Measurements from ENCODE around the gene DNAH1.

Gene DNAH1

DNA sequence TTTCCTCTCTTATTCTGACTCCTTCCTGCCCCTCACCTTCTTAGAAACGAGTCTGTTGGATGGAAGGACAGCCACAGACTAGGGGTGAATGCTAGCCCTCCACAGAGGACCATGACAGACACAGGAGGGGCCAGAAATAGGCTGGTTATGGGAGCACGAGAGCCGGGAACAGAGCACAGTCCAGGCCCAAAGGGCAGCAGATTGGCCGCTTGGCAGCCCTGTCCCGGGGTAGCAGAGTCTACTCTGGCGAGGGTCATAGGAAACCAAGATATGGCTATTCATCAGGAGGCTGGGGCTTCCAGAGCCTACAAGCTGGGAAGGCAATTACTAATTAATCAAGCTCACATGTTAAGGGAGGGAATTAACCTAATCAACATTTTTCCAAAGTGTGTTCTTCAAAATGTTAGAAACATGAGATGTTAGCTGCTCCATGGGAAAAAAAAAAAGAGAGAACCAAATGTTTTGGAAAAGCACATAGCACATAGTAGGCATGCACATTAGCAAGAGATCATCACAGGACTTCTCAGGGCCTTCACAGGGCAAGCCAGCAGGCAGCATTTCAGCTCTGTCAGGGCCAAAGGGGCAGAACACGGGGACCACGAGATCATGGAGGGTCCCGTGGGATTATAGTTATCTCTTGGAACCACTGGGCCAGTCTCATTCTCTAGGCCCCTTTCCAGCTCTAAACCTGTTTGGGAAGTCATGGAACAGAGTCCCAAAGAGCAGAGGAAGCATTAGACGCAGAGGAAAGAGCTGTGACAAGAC lies 115.5 kb downstream of the DNAH1 start:
- Histone ChIP-seq H3K9me3 (ENCODE audit: control insufficient read depth, insufficient read depth, low read length) (no peaks in the 10 kb centered on the region), H3K4me3 (ENCODE audit: low read depth, low read length) (no peak overlapping the region), H3K9ac (ENCODE audit: low read depth, low read length) (no peak overlapping the region), H3K36me3 (ENCODE audit: control insufficient read depth, insufficient read depth, low read length) (no peaks in the 10 kb centered on the region), H3K27me3 (ENCODE audit: control insufficient read depth, insufficient read depth, low read length) (no peaks in the 10 kb centered on the region), H3K4me1 (ENCODE audit: control insufficient read depth, insufficient read depth, low read length) (no peaks in the 10 kb centered on the region), H3K27ac (ENCODE audit: low read depth, low read length) (no peak overlapping the region)

DNA sequence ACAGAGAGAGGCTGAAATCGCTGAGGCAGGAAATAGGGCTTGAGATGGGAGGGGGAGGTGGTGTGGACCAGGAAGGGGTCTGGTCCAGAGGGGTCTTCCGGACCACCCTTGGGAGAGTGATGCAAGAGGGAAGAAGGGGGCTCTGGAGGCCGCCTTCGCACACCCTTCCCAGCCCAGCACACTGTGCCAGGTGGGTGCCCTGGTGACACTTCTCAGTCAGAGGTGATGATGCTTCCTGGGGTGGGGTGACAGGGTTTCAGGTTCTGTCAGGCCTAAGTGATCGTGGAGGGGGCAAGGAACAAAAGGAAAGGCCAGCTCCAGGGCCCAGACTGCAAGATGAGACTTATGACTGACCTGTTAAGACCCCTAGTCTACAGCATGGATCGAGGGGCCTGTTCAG lies 116.1 kb downstream of the DNAH1 start:
- Histone ChIP-seq H3K27ac (ENCODE audit: low read depth, low read length) (no peak overlapping the region), H3K36me3 (ENCODE audit: control insufficient read depth, insufficient read depth, low read length) (no peaks in the 10 kb centered on the region), H3K9me3 (ENCODE audit: control insufficient read depth, insufficient read depth, low read length) (no peaks in the 10 kb centered on the region), H3K4me1 (ENCODE audit: control insufficient read depth, insufficient read depth, low read length) (no peaks in the 10 kb centered on the region), H3K4me3 (ENCODE audit: low read depth, low read length) (no peak overlapping the region), H3K27me3 (ENCODE audit: control insufficient read depth, insufficient read depth, low read length) (no peaks in the 10 kb centered on the region), H3K9ac (ENCODE audit: low read depth, low read length) (no peak overlapping the region)

DNA sequence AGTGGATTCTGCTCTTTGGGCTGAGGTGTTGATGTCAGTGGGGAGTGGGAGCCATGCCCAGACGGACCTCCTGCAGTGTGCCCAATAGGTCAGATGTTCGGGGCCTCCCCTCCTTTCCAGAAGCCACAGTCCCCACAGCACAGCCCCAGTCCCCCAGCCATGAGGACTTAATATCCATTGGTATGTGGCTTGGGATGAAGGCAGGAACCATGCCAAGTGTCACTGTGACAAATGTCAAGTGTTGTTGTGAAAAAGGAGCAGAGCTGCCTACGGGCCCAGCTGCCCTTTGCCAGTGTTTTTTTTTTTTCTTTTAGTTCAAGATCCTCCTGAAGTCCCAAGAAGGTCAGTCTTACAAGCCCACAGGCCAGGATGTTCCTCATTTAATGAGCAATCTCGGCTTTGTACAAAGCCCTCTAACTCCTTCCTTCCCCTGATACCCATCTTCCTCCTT lies 116.6 kb downstream of the DNAH1 start:
- Histone ChIP-seq H3K4me3 (ENCODE audit: low read depth, low read length) (no peak overlapping the region), H3K4me1 (ENCODE audit: control insufficient read depth, insufficient read depth, low read length) (no peaks in the 10 kb centered on the region), H3K27me3 (ENCODE audit: control insufficient read depth, insufficient read depth, low read length) (no peaks in the 10 kb centered on the region), H3K9ac (ENCODE audit: low read depth, low read length) (no peak overlapping the region), H3K36me3 (ENCODE audit: control insufficient read depth, insufficient read depth, low read length) (no peaks in the 10 kb centered on the region), H3K27ac (ENCODE audit: low read depth, low read length) (no peak overlapping the region), H3K9me3 (ENCODE audit: control insufficient read depth, insufficient read depth, low read length) (no peaks in the 10 kb centered on the region)

DNA sequence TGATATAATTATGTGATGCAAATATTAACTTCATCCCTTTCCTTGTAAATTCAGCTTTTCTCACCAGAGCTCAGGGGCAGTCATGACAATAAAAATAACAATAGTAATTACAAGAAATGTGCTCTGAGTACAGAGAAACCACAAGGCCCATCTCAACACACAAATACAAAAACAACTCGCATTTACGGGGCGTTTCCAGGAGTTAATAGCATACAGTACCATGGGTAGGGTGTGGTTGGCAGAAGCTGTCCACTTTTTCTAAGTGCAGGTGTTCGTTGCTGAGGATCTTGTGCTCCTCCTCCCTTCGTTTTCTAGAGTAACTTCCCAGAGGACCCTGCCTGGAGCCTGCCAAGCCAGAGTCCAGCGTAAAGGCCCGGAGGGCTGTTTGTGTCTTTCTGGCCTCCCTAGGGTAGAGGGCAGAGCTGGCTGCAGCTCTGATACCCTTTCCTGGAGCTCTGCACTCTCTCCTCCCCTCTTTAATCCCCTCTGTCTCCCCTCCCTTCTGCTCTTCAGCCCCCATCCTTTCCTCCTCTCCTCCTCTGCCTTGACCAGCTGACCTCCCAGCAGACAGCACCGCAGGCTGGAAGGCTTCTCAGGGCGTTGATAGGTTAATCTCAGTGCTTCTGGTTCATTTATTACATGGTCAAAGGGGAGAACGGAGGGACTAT lies 117.3 kb downstream of the DNAH1 start:
- H3K27me3 ChIP-seq (ENCODE audit: control insufficient read depth, insufficient read depth, low read length): no peaks in the 10 kb centered on the region
- no peaks in the 10 kb centered on the region for H3K4me1 ChIP-seq (ENCODE audit: control insufficient read depth, insufficient read depth, low read length)
- H3K4me3 ChIP-seq (ENCODE audit: low read depth, low read length): no peak overlapping the region
- no peaks in the 10 kb centered on the region for H3K9me3 ChIP-seq (ENCODE audit: control insufficient read depth, insufficient read depth, low read length)
- no peak overlapping the region for H3K27ac ChIP-seq (ENCODE audit: low read depth, low read length)
- no peaks in the 10 kb centered on the region for H3K36me3 ChIP-seq (ENCODE audit: control insufficient read depth, insufficient read depth, low read length)
- no peak overlapping the region for H3K9ac ChIP-seq (ENCODE audit: low read depth, low read length)

DNA sequence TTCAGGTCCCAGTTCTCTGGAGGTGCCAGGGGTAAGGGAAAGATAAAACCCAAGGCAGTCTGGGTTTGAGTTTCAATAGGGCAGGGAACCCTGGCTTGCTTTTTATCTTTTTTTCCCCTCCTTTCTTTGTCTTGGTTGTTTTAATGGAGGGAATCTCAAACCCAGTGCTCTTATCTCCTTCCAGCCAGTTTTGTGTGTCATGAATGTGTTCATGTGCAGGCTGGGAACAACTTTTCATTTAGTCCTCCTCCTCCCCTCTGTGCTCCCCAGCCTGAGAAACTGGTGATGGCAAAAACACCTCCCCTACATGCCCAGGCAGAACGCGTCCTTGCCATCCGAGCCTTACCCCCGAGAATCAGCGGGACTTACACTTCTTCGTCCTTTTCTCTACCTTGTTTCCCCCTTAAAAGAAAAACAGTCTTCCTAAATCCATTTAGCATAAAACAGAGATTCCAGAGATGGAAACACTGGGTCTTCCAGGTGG lies 117.9 kb downstream of the DNAH1 start:
- H3K27ac ChIP-seq (ENCODE audit: low read depth, low read length): no peak overlapping the region
- H3K9me3 ChIP-seq (ENCODE audit: control insufficient read depth, insufficient read depth, low read length): no peaks in the 10 kb centered on the region
- H3K4me1 ChIP-seq (ENCODE audit: control insufficient read depth, insufficient read depth, low read length): no peaks in the 10 kb centered on the region
- H3K36me3 ChIP-seq (ENCODE audit: control insufficient read depth, insufficient read depth, low read length): no peaks in the 10 kb centered on the region
- no peaks in the 10 kb centered on the region for H3K27me3 ChIP-seq (ENCODE audit: control insufficient read depth, insufficient read depth, low read length)
- H3K9ac ChIP-seq (ENCODE audit: low read depth, low read length): no peak overlapping the region
- no peak overlapping the region for H3K4me3 ChIP-seq (ENCODE audit: low read depth, low read length)

DNA sequence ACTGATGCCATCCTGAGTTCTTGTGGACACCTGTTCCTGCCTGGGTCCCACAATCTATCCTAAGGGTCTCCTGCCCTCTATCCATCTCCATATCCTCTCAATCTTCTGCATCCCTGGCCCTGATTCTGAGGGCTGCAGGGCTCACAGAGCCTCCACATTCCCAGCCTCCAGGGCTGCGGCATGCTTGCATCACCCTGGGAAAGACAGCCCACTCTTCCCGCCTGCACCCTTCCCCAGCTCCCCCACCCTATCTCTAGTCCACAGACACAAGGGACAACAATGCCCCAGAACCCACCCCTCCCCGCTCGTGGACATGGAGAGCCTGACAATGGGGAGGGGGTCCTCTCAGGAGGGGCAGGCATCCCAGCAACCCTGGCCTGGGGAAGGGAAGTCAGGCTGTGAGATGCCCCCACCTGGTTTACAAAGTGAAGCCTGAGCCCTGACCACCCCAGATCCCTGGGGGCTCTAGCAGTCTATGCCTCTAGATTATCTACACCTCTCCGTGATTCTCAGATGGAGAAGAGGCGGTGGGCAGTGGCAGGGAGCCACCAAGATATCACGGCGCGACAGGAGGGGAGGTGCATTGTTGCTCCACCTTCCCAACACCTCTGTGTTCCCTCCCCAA lies 118.5 kb downstream of the DNAH1 start:
- H3K9ac ChIP-seq (ENCODE audit: low read depth, low read length): no peak overlapping the region
- H3K4me1 ChIP-seq (ENCODE audit: control insufficient read depth, insufficient read depth, low read length): no peaks in the 10 kb centered on the region
- H3K36me3 ChIP-seq (ENCODE audit: control insufficient read depth, insufficient read depth, low read length): no peaks in the 10 kb centered on the region
- H3K27me3 ChIP-seq (ENCODE audit: control insufficient read depth, insufficient read depth, low read length): no peaks in the 10 kb centered on the region
- no peak overlapping the region for H3K4me3 ChIP-seq (ENCODE audit: low read depth, low read length)
- H3K27ac ChIP-seq (ENCODE audit: low read depth, low read length): no peak overlapping the region
- H3K9me3 ChIP-seq (ENCODE audit: control insufficient read depth, insufficient read depth, low read length): no peaks in the 10 kb centered on the region

DNA sequence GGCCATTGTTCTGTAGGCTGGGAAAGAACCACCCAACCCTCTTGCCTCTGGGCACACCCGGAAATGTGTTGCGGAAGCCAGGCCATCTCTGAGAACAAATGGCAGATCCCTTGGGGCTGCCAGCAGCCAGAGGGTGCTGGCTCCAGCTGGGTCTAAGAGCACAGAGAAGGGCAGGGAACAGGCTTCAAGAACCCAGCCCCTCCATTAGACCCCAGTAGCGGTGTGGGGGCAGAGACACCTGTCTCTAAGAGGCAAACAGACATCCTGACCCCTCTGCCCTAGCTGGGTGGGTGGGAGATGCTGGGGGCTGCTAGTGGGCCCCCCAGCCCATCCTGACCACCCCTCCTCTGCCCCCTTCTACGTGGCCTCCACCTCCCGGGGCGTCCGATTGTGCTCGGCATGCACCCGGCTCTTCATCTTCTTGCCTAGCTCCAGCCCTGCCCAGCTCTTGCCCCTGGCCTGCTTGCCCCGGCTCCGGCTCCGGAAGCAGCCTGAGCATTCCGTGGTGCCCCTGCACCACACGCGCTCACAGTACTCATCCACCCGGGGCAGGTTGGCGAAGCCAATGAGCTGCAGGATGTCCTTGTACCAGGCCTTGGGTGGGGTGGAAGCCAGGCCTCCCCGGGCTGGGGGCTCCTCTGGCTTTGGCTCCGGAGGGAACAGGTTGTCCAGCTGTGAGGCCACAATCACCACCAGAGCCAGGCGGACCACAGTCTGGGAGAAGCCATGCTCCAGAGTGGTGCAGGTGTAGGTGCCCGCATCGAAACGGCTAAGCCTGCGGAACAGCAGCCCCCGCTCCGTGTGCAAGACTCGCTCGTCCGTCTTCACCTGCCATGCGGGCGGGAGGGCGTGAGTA lies 119.4 kb downstream of the DNAH1 start:
- no peaks in the 10 kb centered on the region for H3K27me3 ChIP-seq (ENCODE audit: control insufficient read depth, insufficient read depth, low read length)
- H3K36me3 ChIP-seq (ENCODE audit: control insufficient read depth, insufficient read depth, low read length): no peaks in the 10 kb centered on the region
- H3K9me3 ChIP-seq (ENCODE audit: control insufficient read depth, insufficient read depth, low read length): no peaks in the 10 kb centered on the region
- no peaks in the 10 kb centered on the region for H3K4me1 ChIP-seq (ENCODE audit: control insufficient read depth, insufficient read depth, low read length)
- H3K4me3 ChIP-seq (ENCODE audit: low read depth, low read length): no peak overlapping the region
- H3K27ac ChIP-seq (ENCODE audit: low read depth, low read length): no peak overlapping the region
- no peak overlapping the region for H3K9ac ChIP-seq (ENCODE audit: low read depth, low read length)

DNA sequence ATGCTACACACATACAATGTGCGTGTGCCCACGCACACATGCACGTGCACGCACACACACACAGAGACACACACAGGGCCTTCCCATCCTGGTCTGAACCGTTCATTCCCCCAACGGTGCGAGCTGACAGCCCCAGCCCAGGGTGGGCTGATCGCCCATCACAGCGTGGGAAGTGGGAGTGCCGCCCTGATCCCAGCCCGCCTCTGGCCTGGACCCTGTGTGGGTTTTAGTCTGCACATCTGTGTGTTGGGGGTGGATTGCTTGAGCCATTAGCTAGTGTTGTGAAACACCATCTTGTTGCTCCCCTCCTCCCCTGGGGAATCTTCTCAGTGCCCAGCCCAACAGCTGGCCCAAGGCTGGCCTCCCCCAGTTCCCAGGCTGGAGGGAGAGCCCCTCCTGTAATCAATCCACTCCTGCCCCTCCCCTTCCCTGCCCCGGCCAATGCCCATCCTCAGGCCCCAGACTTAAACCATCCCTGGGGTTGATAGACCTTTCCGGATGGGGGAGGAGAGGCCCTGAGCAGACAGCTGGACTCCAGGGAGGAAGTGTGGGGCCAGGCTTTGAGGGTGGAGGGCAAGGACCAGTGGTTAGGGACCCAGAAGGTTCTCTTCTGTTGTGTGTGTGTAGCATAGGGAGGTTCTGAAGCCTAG lies 120.5 kb downstream of the DNAH1 start:
- H3K27ac ChIP-seq (ENCODE audit: low read depth, low read length): no peak overlapping the region
- no peaks in the 10 kb centered on the region for H3K9me3 ChIP-seq (ENCODE audit: control insufficient read depth, insufficient read depth, low read length)
- H3K4me3 ChIP-seq (ENCODE audit: low read depth, low read length): no peak overlapping the region
- H3K9ac ChIP-seq (ENCODE audit: low read depth, low read length): no peak overlapping the region
- no peaks in the 10 kb centered on the region for H3K36me3 ChIP-seq (ENCODE audit: control insufficient read depth, insufficient read depth, low read length)
- no peaks in the 10 kb centered on the region for H3K27me3 ChIP-seq (ENCODE audit: control insufficient read depth, insufficient read depth, low read length)
- H3K4me1 ChIP-seq (ENCODE audit: control insufficient read depth, insufficient read depth, low read length): no peaks in the 10 kb centered on the region

DNA sequence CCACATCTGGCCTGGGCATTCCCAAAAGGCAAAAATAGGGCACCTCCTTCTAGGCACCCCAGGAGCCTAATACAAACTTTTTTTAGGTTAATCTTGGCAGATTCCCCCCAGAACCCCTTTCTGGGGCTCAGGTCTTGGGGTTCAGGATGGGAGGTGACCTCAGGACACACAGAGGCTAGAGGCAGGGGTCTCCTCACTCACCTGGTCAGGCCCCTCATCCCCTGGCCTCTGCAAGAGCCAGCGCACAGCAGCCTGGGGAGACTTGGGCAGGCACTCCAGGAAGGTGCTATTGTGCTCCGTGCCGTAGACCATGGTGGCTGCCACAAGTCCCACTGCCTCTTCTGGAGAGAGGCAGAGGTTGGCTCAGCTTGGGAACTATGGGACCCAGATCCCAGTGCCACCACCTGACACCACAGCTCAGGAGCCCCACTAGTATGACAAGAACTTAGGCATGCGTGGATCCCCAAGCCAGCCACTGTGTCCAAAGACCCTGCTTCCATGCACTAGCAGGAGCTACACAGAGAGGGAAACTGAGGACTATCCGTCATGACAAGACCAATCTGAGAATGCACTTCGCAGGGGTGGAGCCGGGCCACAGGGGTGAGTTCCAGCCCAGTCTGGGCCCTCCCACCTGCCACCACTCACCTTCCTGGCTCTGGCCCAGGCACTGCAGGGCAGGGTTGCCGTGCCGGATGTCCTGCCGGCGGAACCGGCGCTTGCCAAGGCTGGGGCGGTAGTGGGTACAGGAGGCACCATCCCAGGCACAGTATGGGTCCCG lies 121.4 kb downstream of the DNAH1 start:
- Histone ChIP-seq H3K4me3 (ENCODE audit: low read depth, low read length) (no peak overlapping the region), H3K36me3 (ENCODE audit: control insufficient read depth, insufficient read depth, low read length) (no peaks in the 10 kb centered on the region), H3K9me3 (ENCODE audit: control insufficient read depth, insufficient read depth, low read length) (no peaks in the 10 kb centered on the region), H3K4me1 (ENCODE audit: control insufficient read depth, insufficient read depth, low read length) (no peaks in the 10 kb centered on the region), H3K9ac (ENCODE audit: low read depth, low read length) (no peak overlapping the region), H3K27ac (ENCODE audit: low read depth, low read length) (no peak overlapping the region), H3K27me3 (ENCODE audit: control insufficient read depth, insufficient read depth, low read length) (no peaks in the 10 kb centered on the region)

DNA sequence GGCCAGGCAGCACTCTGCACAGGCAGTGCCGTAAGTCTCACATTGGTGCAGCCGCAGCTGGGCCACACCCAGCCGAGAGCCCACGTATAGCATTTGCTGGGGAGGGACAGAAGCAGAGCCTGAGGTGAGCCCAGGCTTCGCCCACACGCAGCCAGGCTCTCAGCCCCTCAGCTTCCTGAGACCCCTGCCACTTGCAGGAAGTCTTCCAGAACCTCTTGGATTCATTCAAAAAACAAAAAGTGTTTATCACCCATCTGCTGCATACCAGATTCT lies 121.9 kb downstream of the DNAH1 start:
- H3K4me1 ChIP-seq (ENCODE audit: control insufficient read depth, insufficient read depth, low read length): no peaks in the 10 kb centered on the region
- no peak overlapping the region for H3K4me3 ChIP-seq (ENCODE audit: low read depth, low read length)
- H3K9ac ChIP-seq (ENCODE audit: low read depth, low read length): no peak overlapping the region
- no peak overlapping the region for H3K27ac ChIP-seq (ENCODE audit: low read depth, low read length)
- H3K36me3 ChIP-seq (ENCODE audit: control insufficient read depth, insufficient read depth, low read length): no peaks in the 10 kb centered on the region
- no peaks in the 10 kb centered on the region for H3K9me3 ChIP-seq (ENCODE audit: control insufficient read depth, insufficient read depth, low read length)
- no peaks in the 10 kb centered on the region for H3K27me3 ChIP-seq (ENCODE audit: control insufficient read depth, insufficient read depth, low read length)
